Nucleus accumbens (tissue), 56 donors: ENCODE measurements around the gene SLC35E3.

Source experiments
- DNase-seq, 56 donors: peaks; one replicate each; lab custom pipeline; 2025; lab: John Stamatoyannopoulos, UW

The SLC35E3 gene

GRCh38 chr12:68745904-68746571, at the start of gene SLC35E3:
Gene SLC35E3 (plus strand): TSS chr12:68746176. CDS start chr12:68746378, 202 bp downstream.
- DNase-seq: peak; percentile 43 to 95 (median 87)

DNA sequence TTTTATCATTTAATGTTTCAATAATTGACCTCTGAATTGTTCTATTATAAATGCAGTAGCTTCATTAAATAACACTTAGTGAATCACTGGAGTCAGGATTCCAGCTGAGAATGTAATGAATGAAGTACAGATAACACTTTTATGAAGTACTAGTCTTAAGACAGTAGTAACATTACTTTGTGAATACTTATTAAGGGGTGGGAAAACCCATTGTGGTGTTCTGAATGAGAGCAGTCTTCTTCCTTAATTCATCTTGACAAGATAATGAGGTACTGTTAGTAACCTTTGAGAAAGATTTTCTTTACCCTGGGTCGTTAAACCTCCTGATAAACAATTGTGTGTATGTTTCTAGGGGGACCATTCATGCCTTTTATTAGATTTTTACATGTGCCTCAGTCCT, 46.5 kb upstream of the SLC35E3 start:
- no peak for DNase-seq

- no peak for DNase-seq
Measured at GRCh38 chr12:68727776-68728175, 18.2 kb upstream of the SLC35E3 start.

- DNase-seq: peak in 4 of 56 donors; percentile 1 to 28 (median 18)
Measured at GRCh38 chr12:68733661-68734071, 12.3 kb upstream of the SLC35E3 start.

- DNase-seq: no peak
Measured at GRCh38 chr12:68739891-68740290, 6.1 kb upstream of the SLC35E3 start.

DNA sequence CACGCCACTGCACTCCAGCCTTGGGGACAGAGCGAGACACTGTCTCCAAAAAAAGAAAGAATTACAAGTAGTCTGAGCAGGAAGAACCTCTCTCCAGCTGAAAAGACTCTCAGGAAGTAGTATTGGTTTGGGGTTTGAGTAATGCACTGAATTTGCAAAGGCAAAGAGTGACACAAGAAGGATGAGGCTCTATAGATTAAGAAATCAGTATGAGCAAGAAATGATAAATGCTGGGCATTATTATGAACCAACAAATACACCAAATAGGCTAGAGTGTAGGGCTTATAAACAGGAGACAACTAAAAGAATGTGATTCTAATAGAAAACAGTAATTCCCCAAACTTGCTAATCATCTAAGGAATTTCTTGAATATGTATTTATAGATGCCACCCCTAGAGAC, 2.6 kb upstream of the SLC35E3 start:
- no peak for DNase-seq

DNA sequence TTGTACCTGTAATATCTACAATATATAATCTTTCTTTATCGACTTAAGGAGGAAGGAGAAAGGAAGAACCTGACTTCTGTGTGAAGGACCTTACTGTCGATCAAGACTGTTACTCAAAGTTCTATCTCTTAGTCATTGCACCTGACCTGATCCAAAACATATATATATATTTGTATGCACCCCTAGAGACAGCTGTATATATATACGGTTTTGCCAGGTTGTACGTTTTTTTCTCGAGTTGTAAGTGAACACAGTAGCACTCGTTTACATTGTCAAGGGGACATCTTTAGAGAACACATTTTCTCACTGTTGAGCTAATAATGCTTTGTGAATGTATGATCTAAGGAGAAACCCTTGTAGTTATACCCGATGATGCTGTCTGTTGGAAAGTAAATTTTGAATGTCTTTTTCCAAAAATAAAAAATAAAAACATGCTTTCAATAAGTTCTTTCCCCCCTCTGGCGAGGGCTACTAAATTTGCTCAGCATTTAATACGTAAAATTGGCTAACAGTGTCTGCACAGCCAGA, 536 bp upstream of the SLC35E3 start:
- no peak for DNase-seq

DNA sequence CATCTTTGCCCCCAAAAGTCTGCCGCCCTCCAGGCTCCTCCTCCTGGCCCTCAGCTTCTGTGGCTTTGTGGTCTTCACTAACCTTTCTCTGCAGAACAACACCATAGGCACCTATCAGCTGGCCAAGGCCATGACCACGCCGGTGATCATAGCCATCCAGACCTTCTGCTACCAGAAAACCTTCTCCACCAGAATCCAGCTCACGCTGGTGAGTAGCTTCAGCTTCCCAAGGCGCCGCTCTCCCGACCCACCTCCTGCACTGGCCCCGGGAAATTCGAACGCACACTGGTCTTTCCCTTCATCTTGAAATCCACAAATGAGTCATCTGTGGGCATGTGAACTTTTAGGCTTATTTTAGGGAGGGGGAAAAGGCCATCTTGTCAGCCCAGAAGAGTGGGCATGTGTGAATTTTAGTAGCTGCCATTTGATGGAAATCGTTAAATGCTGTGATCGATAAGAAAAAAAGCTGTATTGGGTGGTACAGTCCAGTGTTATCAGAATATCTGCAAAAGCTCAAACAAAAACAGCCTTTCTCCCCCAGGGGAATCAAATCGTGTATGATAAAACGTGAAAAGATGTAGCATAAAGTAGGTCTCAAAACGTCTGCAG, 700 bp downstream of the SLC35E3 start:
- DNase-seq: peak in 41 of 56 donors; percentile 10 to 73 (median 50)

DNA sequence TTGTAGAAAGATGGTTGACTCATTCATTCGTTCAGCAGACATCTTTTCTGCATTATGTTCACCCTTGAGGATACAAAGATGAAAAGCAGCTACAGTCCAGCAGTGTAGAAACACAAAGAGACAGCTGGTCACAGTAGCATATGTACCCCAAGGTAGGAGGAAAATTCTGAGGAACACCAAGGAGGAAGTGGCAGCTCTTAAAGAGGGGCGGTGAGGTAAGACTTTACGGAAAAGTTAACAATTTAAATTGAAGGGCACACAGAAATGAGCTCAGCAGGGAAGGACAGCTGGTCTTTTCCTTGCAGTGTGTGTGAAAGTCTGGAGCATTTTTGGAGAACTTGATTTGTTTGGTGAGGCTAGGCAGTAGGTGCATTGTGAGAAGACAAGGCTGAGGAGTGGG, 3.5 kb downstream of the SLC35E3 start:
- no peak for DNase-seq

- DNase-seq: peak in 1 of 56 donors; percentile 7
Measured at GRCh38 chr12:68749861-68750260, 3.9 kb downstream of the SLC35E3 start.

DNA sequence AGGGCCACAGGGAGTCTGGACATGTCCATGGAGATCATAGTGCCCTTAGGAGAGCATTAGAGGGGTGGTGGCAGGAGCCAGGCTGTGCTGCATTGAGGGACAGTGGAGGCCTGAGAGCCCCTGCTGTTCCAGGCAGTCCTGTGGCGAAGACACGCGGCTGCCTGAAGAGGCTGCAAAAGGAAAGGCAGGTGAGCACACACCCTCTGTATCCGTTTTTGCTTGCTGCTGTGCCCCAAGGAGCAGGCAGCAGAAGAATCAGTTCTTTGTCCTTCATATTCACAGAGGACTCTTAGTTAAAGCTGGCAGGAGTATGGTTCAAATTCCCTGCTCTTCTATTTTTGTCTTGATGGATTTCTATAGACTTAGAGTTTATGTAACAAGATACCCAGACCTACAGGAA, 4.5 kb downstream of the SLC35E3 start:
- DNase-seq: peak in 8 of 56 donors; percentile 2 to 14 (median 8)

GRCh38 chr12:68755536-68756243, 9.7 kb downstream of the SLC35E3 start:
- DNase-seq: no peak

DNA sequence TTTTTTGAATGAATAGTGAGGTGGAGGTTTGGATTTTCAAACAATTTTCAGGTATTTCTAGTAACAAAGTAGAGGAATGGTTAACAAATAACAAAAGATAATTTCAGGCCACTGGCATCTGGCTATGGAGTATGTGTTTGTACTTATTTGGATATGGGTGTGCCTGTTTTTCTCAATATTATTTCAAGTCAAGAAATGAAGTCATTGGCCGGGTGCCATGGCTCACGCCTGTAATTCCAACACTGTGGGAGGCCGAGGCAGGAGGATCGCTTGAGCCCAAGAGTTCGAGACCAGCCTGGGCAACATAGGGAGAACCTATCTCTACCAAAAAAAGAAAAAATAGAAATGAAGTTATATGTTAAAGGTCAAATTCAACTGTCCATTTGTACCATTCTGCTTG, 13.9 kb downstream of the SLC35E3 start:
- DNase-seq: no peak

DNA sequence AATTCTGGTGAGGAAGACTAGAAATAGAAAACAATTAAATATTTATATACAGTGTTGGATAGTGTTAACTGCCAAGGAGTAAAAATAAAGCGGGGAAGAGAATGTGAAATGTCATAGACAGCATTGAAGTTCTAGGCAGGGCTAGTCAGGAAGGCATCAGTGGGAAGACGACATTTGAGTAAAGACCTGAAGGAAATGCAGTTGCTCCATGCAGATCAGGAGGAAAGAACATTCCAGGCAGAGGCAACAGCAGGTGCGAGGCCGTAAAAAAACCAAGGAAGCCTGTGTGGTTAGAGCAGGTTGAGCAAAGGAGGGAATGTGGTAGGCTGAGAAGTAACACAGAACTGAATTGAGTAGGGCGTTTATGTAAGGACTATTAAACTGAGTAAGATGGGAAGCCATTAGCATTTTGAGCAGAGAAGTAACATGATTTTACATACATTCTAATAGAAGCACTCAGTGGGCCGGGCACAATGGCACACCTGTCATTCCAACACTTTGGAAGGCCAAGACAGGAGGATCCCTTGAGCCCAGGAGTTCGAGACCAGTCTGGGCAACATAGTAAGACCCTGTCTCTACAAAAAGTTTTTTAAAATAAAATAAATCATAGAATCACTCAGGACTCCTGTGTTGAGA, 14.9 kb downstream of the SLC35E3 start:
- DNase-seq: no peak

GRCh38 chr12:68761442-68761812, 15.5 kb downstream of the SLC35E3 start:
- no peak for DNase-seq

DNA sequence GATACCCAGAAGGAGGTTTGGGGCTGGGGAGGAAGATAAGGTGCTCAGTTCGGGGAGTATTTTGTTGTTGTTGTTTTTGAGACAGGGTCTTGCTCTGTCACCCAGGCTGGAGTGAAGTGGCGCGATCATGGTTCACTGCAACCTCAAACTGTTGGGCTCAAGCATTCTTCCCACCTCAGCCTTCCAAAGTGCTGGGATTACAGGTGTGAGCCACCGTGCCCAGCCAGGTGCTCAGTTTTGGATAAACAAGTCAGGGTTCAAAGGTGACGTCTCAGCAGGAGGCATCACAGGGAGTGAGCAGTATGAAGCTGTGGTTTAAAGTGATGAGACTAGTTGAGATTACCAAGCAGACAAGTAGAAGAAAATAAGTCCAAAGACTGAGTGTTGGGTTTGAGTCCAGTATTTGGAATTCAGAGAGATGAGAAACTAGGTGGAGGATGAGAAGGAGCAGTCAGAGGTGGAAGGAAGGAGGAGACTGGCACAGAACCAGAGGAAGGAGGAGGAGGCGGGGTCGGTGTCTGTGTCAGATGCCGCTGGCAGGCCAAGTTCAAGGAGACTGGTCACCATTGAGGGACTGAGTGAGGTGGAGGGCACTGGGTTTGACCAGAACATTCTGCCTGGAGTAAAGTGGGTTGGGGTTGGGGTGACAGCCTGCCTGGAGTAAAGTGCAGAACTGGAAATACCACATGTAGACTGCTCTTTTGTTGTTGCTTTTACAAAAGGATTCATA, 16.1 kb downstream of the SLC35E3 start:
- DNase-seq: no peak

GRCh38 chr12:68762691-68763090, 16.7 kb downstream of the SLC35E3 start:
- DNase-seq: no peak

- DNase-seq: no peak
Measured at GRCh38 chr12:68765696-68766095, 19.7 kb downstream of the SLC35E3 start.

DNA sequence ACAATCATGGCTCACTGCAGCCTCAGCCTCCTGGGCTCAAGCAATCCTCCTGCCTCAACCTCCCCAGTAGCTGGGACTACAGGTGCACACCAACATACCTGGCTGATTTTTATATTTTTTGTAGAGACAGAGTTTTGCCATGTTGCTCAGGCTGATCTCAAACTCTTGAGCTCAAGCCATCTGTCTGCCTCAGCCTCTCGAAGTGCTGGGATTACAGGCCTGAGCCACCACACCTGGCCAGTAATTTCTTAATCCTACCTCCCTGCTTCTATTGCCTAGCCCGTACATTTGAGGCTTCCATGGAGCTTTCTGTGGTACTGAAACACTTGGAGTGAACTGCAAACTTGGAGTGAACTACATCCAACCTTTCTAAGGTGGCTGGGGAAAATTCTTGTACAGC, 20.7 kb downstream of the SLC35E3 start:
- no peak for DNase-seq

DNA sequence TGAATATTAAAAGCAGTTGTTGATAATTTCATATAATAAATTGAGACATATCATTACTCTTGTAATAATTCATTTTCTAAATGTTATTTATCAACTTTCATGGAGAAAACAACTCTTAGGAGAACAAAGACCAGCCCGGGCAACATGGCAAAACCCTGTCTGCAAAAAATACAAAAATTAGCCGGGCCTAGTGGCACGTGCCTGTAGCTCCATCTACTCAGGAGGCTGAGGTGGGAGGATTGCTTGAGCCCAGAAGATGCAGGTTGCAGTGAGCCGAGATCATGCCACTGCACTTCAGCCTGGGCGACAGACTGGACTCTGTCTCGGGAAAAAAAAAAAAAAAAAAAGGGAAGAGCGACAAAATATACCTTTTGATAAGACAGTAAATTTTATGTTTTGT, 21.2 kb downstream of the SLC35E3 start:
- DNase-seq: no peak
